ENCODE measurements around the gene PANK4.

GRCh38 chr1:2523191-2523890 is 3.1 kb downstream of the PANK4 start:
- TF ChIP-seq POLR2A (IDR thresholded peaks at IDR 0.05; ENCODE audit: low read length) (no peak), GATA1 (IDR thresholded peaks at IDR 0.05; ENCODE audit: low read depth, low read length) (no peak)

Data from erythroblast (primary cell).